Bronchial smooth muscle cell (primary cell): ENCODE data around the gene ARPC1B. TPM values are rescaled to one million over a fixed set of nuclear protein-coding genes. Genes with fewer than 3 reads are reported as not detected.

Experiments
- total RNA-seq: library from RNA; depleted of rRNA; stranded (reverse); fragments of >200 nt; gene quantifications from 2 replicates; pipeline ENCODE4 v1.2.1, GENCODE V29; 2014

ARPC1B gene
- total RNA-seq, result 603 and 610 TPM in 2 replicates

DNA sequence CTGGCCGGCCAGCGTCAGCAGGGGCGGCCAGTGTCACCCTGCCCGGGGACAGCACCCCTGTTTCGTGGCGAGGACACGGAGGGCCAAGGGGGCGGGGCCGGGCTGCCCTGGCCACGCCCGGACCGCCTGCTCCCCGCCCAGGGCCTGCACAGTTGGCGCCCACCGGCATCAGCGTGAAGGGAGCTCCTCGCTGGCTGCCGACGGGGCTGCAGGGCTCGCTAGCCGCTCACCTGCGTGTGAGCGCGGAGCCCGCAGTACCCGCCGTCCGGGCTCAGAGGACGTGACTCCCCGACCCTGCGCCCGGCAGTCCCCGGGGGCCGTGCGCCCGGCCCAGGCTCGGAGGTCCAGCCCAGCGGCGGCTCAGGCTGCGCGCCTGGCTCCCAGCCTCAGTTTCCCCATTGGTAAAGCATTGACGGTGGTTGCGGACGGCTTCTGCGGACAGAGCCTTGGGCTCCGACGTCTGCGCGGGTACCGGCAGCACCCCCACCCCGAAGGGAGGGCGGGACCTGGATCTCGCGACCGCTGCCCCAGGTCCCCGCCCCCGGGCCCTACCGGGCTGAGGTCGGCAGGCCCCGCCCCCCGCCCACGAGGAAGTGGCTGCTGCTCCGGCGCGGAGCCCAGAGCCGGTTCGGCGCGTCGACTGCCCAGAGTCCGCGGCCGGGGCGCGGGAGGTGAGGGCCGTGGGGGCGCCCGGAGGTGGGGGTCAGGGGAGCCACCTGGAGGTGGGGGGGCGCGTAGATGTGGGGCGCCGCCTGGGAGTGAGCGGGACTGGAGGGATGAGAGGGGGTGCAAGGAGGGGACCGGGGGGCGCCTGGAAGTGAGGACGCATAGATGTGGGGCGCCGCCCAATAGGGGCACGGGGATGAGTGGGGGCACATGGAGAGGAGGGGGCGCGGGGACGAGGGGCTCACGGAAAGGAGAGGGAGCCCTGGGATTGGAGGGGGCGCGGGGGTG is at the start of gene ARPC1B:
TSS of gene ARPC1B (plus strand) at position 620 of the 954 bp plus-strand sequence. CDS start 10,985 bp downstream, outside the sequence.

GRCh38 chr7:99325592-99326407 is 48.7 kb upstream of the ARPC1B start, which contains the start of gene ARPC1A:
ARPC1A (plus strand) TSS chr7:99325898; CDS start chr7:99333354, 7,456 bp downstream.

GRCh38 chr7:99408379-99409191 is 34.1 kb downstream of the ARPC1B start, which contains the start of the genes BUD31 and PDAP1:
BUD31 (plus strand) TSS chr7:99408969; CDS start chr7:99411093, 2,124 bp downstream.
PDAP1 (minus strand) TSS chr7:99408597; CDS start chr7:99408548, 49 bp downstream.

GRCh38 chr7:99438573-99439480 is 64.3 kb downstream of the ARPC1B start, which contains the start of the genes CPSF4 and PTCD1:
CPSF4 (plus strand) TSS chr7:99438943; CDS start chr7:99439083, 140 bp downstream.
PTCD1 (minus strand) TSS chr7:99438798; CDS start chr7:99435242, 3,556 bp downstream.

Other genes with a start within 250 kb of the ARPC1B start
- 12.6 and 13.6 TPM in 2 replicates for gene SMURF1, start 230.6 kb upstream of the ARPC1B start, total RNA-seq
- not detected in 2 replicates for gene KPNA7, start 166.6 kb upstream of the ARPC1B start, total RNA-seq
- not detected in 2 replicates for gene MYH16, start 101.9 kb upstream of the ARPC1B start, total RNA-seq
- 265 and 297 TPM in 2 replicates for gene ARPC1A, start 48.8 kb upstream of the ARPC1B start, total RNA-seq
- 29.8 and 31.1 TPM in 2 replicates for gene PDAP1, start 33.9 kb downstream of the ARPC1B start, total RNA-seq
- gene BUD31, start 34.2 kb downstream of the ARPC1B start, total RNA-seq, result 104 and 151 TPM in 2 replicates
- 6.3 and 6.6 TPM in 2 replicates for gene PTCD1, start 64.1 kb downstream of the ARPC1B start, total RNA-seq
- gene CPSF4, start 64.2 kb downstream of the ARPC1B start, total RNA-seq, result 26.5 and 27.6 TPM in 2 replicates
- gene ATP5MF, start 91.4 kb downstream of the ARPC1B start, total RNA-seq, result 201 and 565 TPM in 2 replicates
- 4.7 and 5.4 TPM in 2 replicates for gene ZNF789, start 98.2 kb downstream of the ARPC1B start, total RNA-seq
- gene ZNF394, start 125.6 kb downstream of the ARPC1B start, total RNA-seq, result 19.7 and 21.1 TPM in 2 replicates
- gene ZKSCAN5, start 129.9 kb downstream of the ARPC1B start, total RNA-seq, result 8.7 and 10.7 TPM in 2 replicates
- 8.0 and 8.4 TPM in 2 replicates for gene FAM200A, start 177.4 kb downstream of the ARPC1B start, total RNA-seq
- gene ZNF655, start 183.9 kb downstream of the ARPC1B start, total RNA-seq, result 38.6 and 43.2 TPM in 2 replicates
- 1.3 and 1.5 TPM in 2 replicates for gene TMEM225B, start 223.5 kb downstream of the ARPC1B start, total RNA-seq
- 9.1 and 11.0 TPM in 2 replicates for gene ZSCAN25, start 242.2 kb downstream of the ARPC1B start, total RNA-seq